Neural cell (in vitro differentiated cells): Measurements from ENCODE around the gene ATXN7L1.

Experiments used
- CTCF ChIP-seq: fragments of 450-650 bp; IDR thresholded peaks from 2 replicates; pipeline ENCODE4 v1.5.1; 2014; ENCODE audit warnings: antibody characterized with exemption, mild to moderate bottlenecking, moderate library complexity; ENCODE audit not compliant: poor library complexity, severe bottlenecking
- EP300 ChIP-seq: fragments of 450-650 bp; conservative IDR thresholded peaks from 2 replicates; pipeline ENCODE4 v1.6.1; 2014; ENCODE audit warnings: antibody characterized with exemption, mild to moderate bottlenecking, moderate library complexity; ENCODE audit not compliant: poor library complexity, severe bottlenecking
- EZH2 ChIP-seq: fragments of 200-600, 300-800 bp; shearing (Covaris generic), sonication (generic); IDR thresholded peaks from 2 replicates; pipeline ENCODE4 v1.6.1; 2014; ENCODE audit warnings: antibody characterized with exemption, low read length, borderline replicate concordance, mild to moderate bottlenecking; ENCODE audit not compliant: insufficient read depth, poor library complexity, severe bottlenecking
- MXI1 ChIP-seq: fragments of 450-650 bp; conservative IDR thresholded peaks from 2 replicates; pipeline ENCODE4 v1.6.1; 2014; ENCODE audit warnings: antibody characterized with exemption, mild to moderate bottlenecking; ENCODE audit not compliant: poor library complexity, severe bottlenecking
- TAF1 ChIP-seq: IDR thresholded peaks from 2 replicates; pipeline ENCODE4 v1.6.1; 2012; ENCODE audit warnings: low read depth

- TF ChIP-seq EZH2 = no peak
- no peak for TF ChIP-seq EP300
- TF ChIP-seq TAF1 = no peak
- TF ChIP-seq CTCF = no peak
- no peak for TF ChIP-seq MXI1
Observed at GRCh38 chr7:105648561-105649401, 227.6 kb downstream of the ATXN7L1 start.
